Ascending aorta (tissue), 2 donors: ENCODE measurements around the gene CCSAP. TPM values are rescaled to one million over a fixed set of nuclear protein-coding genes. Genes with fewer than 3 reads are reported as not detected.

ENCODE experiments used
- DNase-seq, 2 donors: peaks; one replicate each; pipeline ENCODE4 v3.0.0-alpha.2; 2019; ENCODE audit warnings: low spot score in 2 of 2
- H3K27ac ChIP-seq, 2 donors: fragments of 200-600 bp; sonication (generic); one replicate each; pipeline ENCODE4 v1.5.1; 2016 to 2017; ENCODE audit warnings: mild to moderate bottlenecking in 1 of 2
- H3K27me3 ChIP-seq: fragments of 200-600 bp; sonication (generic); one replicate; pipeline ENCODE4 v1.5.1; 2017
- H3K36me3 ChIP-seq, 2 donors: fragments of 200-600 bp; sonication (generic); one replicate each; pipeline ENCODE4 v1.5.1; 2016
- H3K4me1 ChIP-seq, 2 donors: fragments of 200-600 bp; sonication (generic); one replicate each; pipeline ENCODE4 v1.5.1; 2016 to 2017; ENCODE audit warnings: mild to moderate bottlenecking in 1 of 2
- H3K4me3 ChIP-seq, 2 donors: fragments of 200-600 bp; sonication (generic); one replicate each; pipeline ENCODE4 v1.5.1; 2016 to 2017; ENCODE audit warnings: mild to moderate bottlenecking in 1 of 2
- H3K9me3 ChIP-seq, 2 donors: fragments of 200-600 bp; sonication (generic); one replicate each; pipeline ENCODE4 v1.5.1; 2016
- CTCF ChIP-seq, 3 experiments: fragments of 200-600 bp in 2 of 3; fragments of 450-650 bp in 1 of 3; sonication (generic) in 2 of 3; IDR thresholded peaks; one replicate each; pipeline ENCODE4 v1.5.1; 2016 to 2019; ENCODE audit warnings: antibody characterized with exemption in 3 of 3, mild to moderate bottlenecking in 1 of 3, moderate library complexity in 1 of 3
- intact Hi-C: fragments of 100-400 bp; cut with DNase I; formaldehyde crosslinking; loops from one replicate; pipeline ENCODE4 v1.15.1; 2023
- total RNA-seq: library from RNA; depleted of rRNA; stranded (reverse); fragments of >200 nt; gene quantifications from one replicate; pipeline ENCODE4 v1.1.0, GENCODE V29; 2016

Gene CCSAP
- total RNA-seq, 1 donor from 2014 or later = 2.9 TPM

- Histone ChIP-seq H3K27me3 (no peaks in the 10 kb centered on the region), H3K4me1 (peaks cover 5 to 6% of the 10 kb centered on the region in 2 donors), H3K36me3 (no peaks in the 10 kb centered on the region), H3K27ac (peak overlapping the region; percentile 87 to 89), H3K4me3 (peak overlapping the region; percentile 75 to 87), H3K9me3 (no peaks in the 10 kb centered on the region)
- intact Hi-C loops = loop anchor here (2.0 to 10.0 kb wide), 3 partner anchors 69 to 283 kb away; partner anchors contain the start of genes RAB4A, TAF5L and URB2
- TF ChIP-seq CTCF (IDR thresholded peaks at IDR 0.05) = no peak
- peak; percentile 41 to 88 for DNase-seq
These were observed 832 bp downstream of the CCSAP start for GRCh38 chr1:229341774-229342655.

GRCh38 chr1:229340496-229340895 is 2.4 kb downstream of the CCSAP start:
- no peak overlapping the region for H3K4me3 ChIP-seq
- H3K27ac ChIP-seq = no peak overlapping the region
- no peak for DNase-seq
- no peak for TF ChIP-seq CTCF (IDR thresholded peaks at IDR 0.05)
- intact Hi-C loops = loop anchor here (10.0 kb wide), 1 partner anchor 284 kb away; the partner anchor contains the start of genes TAF5L and URB2
- H3K27me3 ChIP-seq = no peaks in the 10 kb centered on the region
- H3K4me1 ChIP-seq = peaks cover 5 to 6% of the 10 kb centered on the region in 2 donors
- no peaks in the 10 kb centered on the region for H3K36me3 ChIP-seq
- no peaks in the 10 kb centered on the region for H3K9me3 ChIP-seq

- TF ChIP-seq CTCF (IDR thresholded peaks at IDR 0.05) = no peak
- Histone ChIP-seq H3K4me3 (no peak overlapping the region), H3K4me1 (peaks cover 5 to 6% of the 10 kb centered on the region in 2 donors), H3K9me3 (no peaks in the 10 kb centered on the region), H3K27ac (no peak overlapping the region), H3K27me3 (no peaks in the 10 kb centered on the region), H3K36me3 (no peaks in the 10 kb centered on the region)
- intact Hi-C loops = no loop called here
- no peak for DNase-seq
These were observed 3.3 kb downstream of the CCSAP start for GRCh38 chr1:229339520-229339919.

GRCh38 chr1:229339086-229339485 is 3.8 kb downstream of the CCSAP start:
- Histone ChIP-seq H3K4me1 (peaks cover 5 to 6% of the 10 kb centered on the region in 2 donors), H3K9me3 (peaks cover 0 to 2% of the 10 kb centered on the region in 2 donors), H3K27ac (no peak overlapping the region), H3K4me3 (no peak overlapping the region), H3K36me3 (no peaks in the 10 kb centered on the region), H3K27me3 (no peaks in the 10 kb centered on the region)
- no peak for DNase-seq
- intact Hi-C loops = no loop called here
- no peak for TF ChIP-seq CTCF (IDR thresholded peaks at IDR 0.05)

- Histone ChIP-seq H3K9me3 (peaks cover 0 to 4% of the 10 kb centered on the region in 2 donors), H3K4me1 (peaks cover 2% of the 10 kb centered on the region in 2 donors), H3K27me3 (no peaks in the 10 kb centered on the region), H3K4me3 (no peak overlapping the region), H3K27ac (no peak overlapping the region), H3K36me3 (no peaks in the 10 kb centered on the region)
- intact Hi-C loops = no loop called here
- TF ChIP-seq CTCF (IDR thresholded peaks at IDR 0.05) = no peak
- no peak for DNase-seq
These were observed 6.5 kb downstream of the CCSAP start for GRCh38 chr1:229336345-229336744.
